Activated T-cell treated with anti-CD3 and anti-CD28 coated beads, Interleukin-2, amount 50 U/mL, for 4 hours (primary cell): Measurements from ENCODE around the gene CUL9. TPM values are rescaled to one million over a fixed set of nuclear protein-coding genes. Genes with fewer than 3 reads are reported as not detected.

Experiments used
- ATAC-seq, 2 donors: fragments of 200-7000 bp; cut with Tn5 transposase; one replicate each; pipeline ENCODE4 v1.10.0; 2021
- DNase-seq: peaks from one replicate; pipeline ENCODE4 v3.0.0-alpha.2; 2020
- H3K27me3 Mint-ChIP-seq: one replicate; pipeline ENCODE4 v1.8.0; 2021; ENCODE audit warnings: low read depth, mixed read lengths
- H3K36me3 Mint-ChIP-seq: one replicate; pipeline ENCODE4 v1.8.0; 2022; ENCODE audit warnings: mixed read lengths; ENCODE audit not compliant: insufficient read depth
- H3K4me1 Mint-ChIP-seq: one replicate; pipeline ENCODE4 v1.8.0; 2021; ENCODE audit warnings: low read depth, mixed read lengths
- H3K4me3 Mint-ChIP-seq: one replicate; pipeline ENCODE4 v1.8.0; 2021; ENCODE audit warnings: mild to moderate bottlenecking, moderate library complexity, mixed read lengths
- H3K9me3 Mint-ChIP-seq: one replicate; pipeline ENCODE4 v1.8.0; 2021; ENCODE audit warnings: mixed read lengths
- total RNA-seq, 3 donors: library from RNA; stranded (reverse); gene quantifications; one replicate each; pipeline ENCODE4 v1.2.1, GENCODE V29; 2021

CUL9 gene
- total RNA-seq, 3 donors from 2014 or later, result 29.5 to 32.3 (median 30.4) TPM

GRCh38 chr6:43268782-43269272 is 86.8 kb downstream of the CUL9 start:
- ATAC-seq (no peak), DNase-seq (no peak)
- no peaks in the 10 kb centered on the region for H3K36me3 Mint-ChIP-seq
- H3K4me3 Mint-ChIP-seq, result peak overlapping the region; percentile 70
- H3K9me3 Mint-ChIP-seq, result no peaks in the 10 kb centered on the region
- H3K27me3 Mint-ChIP-seq, result peaks cover 11% of the 10 kb centered on the region
- H3K4me1 Mint-ChIP-seq, result peaks cover 10% of the 10 kb centered on the region

GRCh38 chr6:43269273-43270007 is 87.4 kb downstream of the CUL9 start:
- DNase-seq, result peak; percentile 42
- peak overlapping the region; percentile 70 for H3K4me3 Mint-ChIP-seq
- H3K9me3 Mint-ChIP-seq, result no peaks in the 10 kb centered on the region
- no peaks in the 10 kb centered on the region for H3K36me3 Mint-ChIP-seq
- ATAC-seq, result peak; percentile 75 to 77
- H3K27me3 Mint-ChIP-seq, result peaks cover 11% of the 10 kb centered on the region
- H3K4me1 Mint-ChIP-seq, result peaks cover 10% of the 10 kb centered on the region

- no peaks in the 10 kb centered on the region for H3K36me3 Mint-ChIP-seq
- peaks cover 14% of the 10 kb centered on the region for H3K27me3 Mint-ChIP-seq
- no peak for DNase-seq
- H3K4me3 Mint-ChIP-seq, result no peak overlapping the region
- H3K9me3 Mint-ChIP-seq, result no peaks in the 10 kb centered on the region
- peaks cover 15% of the 10 kb centered on the region for H3K4me1 Mint-ChIP-seq
- no peak for ATAC-seq
Observed at GRCh38 chr6:43271103-43271815, 89.3 kb downstream of the CUL9 start.

GRCh38 chr6:43271944-43272343 is 89.9 kb downstream of the CUL9 start:
- H3K36me3 Mint-ChIP-seq, result no peaks in the 10 kb centered on the region
- peaks cover 15% of the 10 kb centered on the region for H3K27me3 Mint-ChIP-seq
- H3K4me3 Mint-ChIP-seq, result no peak overlapping the region
- ATAC-seq (no peak), DNase-seq (no peak)
- H3K9me3 Mint-ChIP-seq, result no peaks in the 10 kb centered on the region
- H3K4me1 Mint-ChIP-seq, result peaks cover 17% of the 10 kb centered on the region

- ATAC-seq, result no peak
Observed at GRCh38 chr6:43273707-43274106, 91.7 kb downstream of the CUL9 start.

More at GRCh38 chr6:43273707-43274106, 91.7 kb downstream of the CUL9 start:
- peaks cover 16% of the 10 kb centered on the region for H3K4me1 Mint-ChIP-seq
- no peaks in the 10 kb centered on the region for H3K9me3 Mint-ChIP-seq
- DNase-seq, result no peak
- H3K36me3 Mint-ChIP-seq, result no peaks in the 10 kb centered on the region
- H3K27me3 Mint-ChIP-seq, result peaks cover 19% of the 10 kb centered on the region
- no peak overlapping the region for H3K4me3 Mint-ChIP-seq

Other genes with a start within 250 kb of the CUL9 start
- under 1 TPM; 0.20 to 0.71 (median 0.69) TPM for gene GNMT, start 221.4 kb upstream of the CUL9 start, total RNA-seq
- gene PEX6, start 203.0 kb upstream of the CUL9 start, total RNA-seq, result 10 to 100 TPM in 2 of 3 donors, 1 to 10 TPM in 1; 4.2 to 13.2 (median 10.9) TPM
- 10 to 100 TPM; 32.8 to 37.0 (median 32.9) TPM for gene PPP2R5D, start 197.6 kb upstream of the CUL9 start, total RNA-seq
- gene MEA1, start 168.2 kb upstream of the CUL9 start, total RNA-seq, result 10 to 100 TPM; 95.7 to 98.6 (median 96.8) TPM
- gene KLHDC3, start 167.9 kb upstream of the CUL9 start, total RNA-seq, result 10 to 100 TPM; 51.9 to 55.8 (median 52.2) TPM
- 100 to 1,000 TPM in 2 of 3 donors, 10 to 100 TPM in 1; 98.1 to 103 (median 100) TPM for gene RRP36, start 160.6 kb upstream of the CUL9 start, total RNA-seq
- gene CUL7, start 128.3 kb upstream of the CUL9 start, total RNA-seq, result 10 to 100 TPM; 13.2 to 15.0 (median 13.3) TPM
- 100 to 1,000 TPM in 2 of 3 donors, 10 to 100 TPM in 1; 93.3 to 120 (median 115) TPM for gene MRPL2, start 122.8 kb upstream of the CUL9 start, total RNA-seq
- gene KLC4, start 122.6 kb upstream of the CUL9 start, total RNA-seq, result 1 to 10 TPM; 5.4 to 9.1 (median 7.4) TPM
- gene PTK7, start 105.9 kb upstream of the CUL9 start, total RNA-seq, result 1 to 10 TPM; 1.3 to 4.3 (median 1.9) TPM
- 10 to 100 TPM; 72.0 to 80.1 (median 72.8) TPM for gene SRF, start 10.9 kb upstream of the CUL9 start, total RNA-seq
- 10 to 100 TPM; 27.5 to 52.1 (median 51.0) TPM for gene DNPH1, start 47.3 kb downstream of the CUL9 start, total RNA-seq
- under 1 TPM; 0.20 to 0.38 (median 0.21) TPM for gene TTBK1, start 61.3 kb downstream of the CUL9 start, total RNA-seq
- gene SLC22A7, start 116.1 kb downstream of the CUL9 start, total RNA-seq, result not detected
- gene CRIP3, start 126.6 kb downstream of the CUL9 start, total RNA-seq, result under 1 TPM in 1 of 3 donors, not detected in 2; 0.52 TPM
- gene ZNF318, start 187.5 kb downstream of the CUL9 start, total RNA-seq, result 1 to 10 TPM; 7.4 to 7.8 (median 7.6) TPM
- gene ABCC10, start 245.3 kb downstream of the CUL9 start, total RNA-seq, result 10 to 100 TPM; 24.2 to 30.1 (median 26.5) TPM